Activated CD4-positive, alpha-beta T cell treated with anti-CD3 and anti-CD28 coated beads for 36 hours (primary cell): Measurements from ENCODE around the gene CDK14. TPM values are rescaled to one million over a fixed set of nuclear protein-coding genes. Genes with fewer than 3 reads are reported as not detected.

ENCODE experiments used
- ATAC-seq: fragments of 200-7000 bp; cut with Tn5 transposase; one replicate; pipeline ENCODE4 v1.10.0; 2021; ENCODE audit warnings: mild to moderate bottlenecking, moderate library complexity
- CTCF ChIA-PET: fragments of 350-600 bp; sonication (Branson Sonifier 250); formaldehyde crosslinking; loops from one replicate; lab custom pipeline; 2021; ENCODE audit warnings: antibody characterized with exemption; lab: Charles Lee
- POLR2A ChIA-PET: fragments of 350-600 bp; sonication (Branson Sonifier 250); formaldehyde crosslinking; loops from one replicate; lab custom pipeline; 2021; ENCODE audit warnings: antibody characterized with exemption, inconsistent platforms; lab: Charles Lee
- DNase-seq: peaks from one replicate; pipeline ENCODE4 v3.0.0-alpha.2; 2020
- H3K27ac Mint-ChIP-seq: one replicate; pipeline ENCODE4 v1.8.0; 2021; ENCODE audit warnings: mixed read lengths
- H3K27me3 Mint-ChIP-seq: one replicate; pipeline ENCODE4 v1.8.0; 2021; ENCODE audit warnings: mixed read lengths
- H3K36me3 Mint-ChIP-seq: one replicate; pipeline ENCODE4 v1.8.0; 2021; ENCODE audit warnings: low read depth, mixed read lengths
- H3K4me1 Mint-ChIP-seq: one replicate; pipeline ENCODE4 v1.8.0; 2021; ENCODE audit warnings: mixed read lengths
- H3K4me3 Mint-ChIP-seq: one replicate; pipeline ENCODE4 v1.8.0; 2021; ENCODE audit warnings: mild to moderate bottlenecking, moderate library complexity, mixed read lengths
- H3K9me3 Mint-ChIP-seq: one replicate; pipeline ENCODE4 v1.8.0; 2021; ENCODE audit warnings: low read depth, mixed read lengths
- intact Hi-C, 2 experiments: fragments of 100-400 bp; cut with DNase I in 1 of 2; cut with micrococcal nuclease in 1 of 2; formaldehyde crosslinking; loops; one replicate each; pipeline versions ENCODE4 v1.14.2 to v1.15.1; 2022 to 2024; cut with DNase I, micrococcal nuclease
- total RNA-seq, 2 experiments: library from RNA; stranded (reverse); gene quantifications; one replicate each; pipeline ENCODE4 v1.2.3, GENCODE V29; 2021

CDK14 gene
- total RNA-seq, 2 experiments from 2014 or later: 0.80 to 0.84 TPM

GRCh38 chr7:90892213-90892612, 296.1 kb downstream of the CDK14 start:
- ChIA-PET CTCF (no interaction called here), POLR2A (no interaction called here)
- ATAC-seq (no peak), DNase-seq (no peak)
- H3K4me3 Mint-ChIP-seq: no peak overlapping the region
- H3K36me3 Mint-ChIP-seq: no peaks in the 10 kb centered on the region
- no peak overlapping the region for H3K27ac Mint-ChIP-seq
- intact Hi-C loops: no loop called here
- H3K4me1 Mint-ChIP-seq: no peaks in the 10 kb centered on the region
- no peaks in the 10 kb centered on the region for H3K27me3 Mint-ChIP-seq
- no peaks in the 10 kb centered on the region for H3K9me3 Mint-ChIP-seq

GRCh38 chr7:90894122-90894521, 298.0 kb downstream of the CDK14 start:
- intact Hi-C loops: no loop called here
- no peaks in the 10 kb centered on the region for H3K36me3 Mint-ChIP-seq
- H3K27ac Mint-ChIP-seq: no peak overlapping the region
- no peak overlapping the region for H3K4me3 Mint-ChIP-seq
- ChIA-PET POLR2A (interaction anchor here (0.7 kb wide), 1 partner anchor 361 kb away, joined by 3 read pairs; no protein-coding TSS in a partner anchor), CTCF (no interaction called here)
- H3K4me1 Mint-ChIP-seq: peaks cover 2% of the 10 kb centered on the region
- ATAC-seq (no peak), DNase-seq (no peak)
- no peaks in the 10 kb centered on the region for H3K27me3 Mint-ChIP-seq
- H3K9me3 Mint-ChIP-seq: no peaks in the 10 kb centered on the region

GRCh38 chr7:90896458-90896857, 300.3 kb downstream of the CDK14 start:
- Mint-ChIP-seq H3K9me3 (no peaks in the 10 kb centered on the region), H3K27ac (no peak overlapping the region), H3K27me3 (no peaks in the 10 kb centered on the region), H3K4me3 (no peak overlapping the region), H3K36me3 (no peaks in the 10 kb centered on the region), H3K4me1 (peaks cover 2% of the 10 kb centered on the region)
- intact Hi-C loops: no loop called here
- DNase-seq (no peak), ATAC-seq (no peak)
- POLR2A ChIA-PET: no interaction called here
- CTCF ChIA-PET: no interaction called here

- H3K27me3 Mint-ChIP-seq: no peaks in the 10 kb centered on the region
- POLR2A ChIA-PET: no interaction called here
- DNase-seq: no peak
- H3K27ac Mint-ChIP-seq: no peak overlapping the region
- H3K4me3 Mint-ChIP-seq: no peak overlapping the region
- intact Hi-C loops: no loop called here
- peaks cover 3% of the 10 kb centered on the region for H3K9me3 Mint-ChIP-seq
- ATAC-seq: no peak
- H3K36me3 Mint-ChIP-seq: no peaks in the 10 kb centered on the region
- H3K4me1 Mint-ChIP-seq: peaks cover 2% of the 10 kb centered on the region
- CTCF ChIA-PET: no interaction called here
Measured at GRCh38 chr7:90897961-90898469, 301.9 kb downstream of the CDK14 start.

- CTCF ChIA-PET: no interaction called here
- intact Hi-C loops: no loop called here
- POLR2A ChIA-PET: no interaction called here
- Mint-ChIP-seq H3K27me3 (no peaks in the 10 kb centered on the region), H3K36me3 (no peaks in the 10 kb centered on the region), H3K9me3 (peaks cover 4% of the 10 kb centered on the region), H3K4me1 (peaks cover 2% of the 10 kb centered on the region), H3K4me3 (no peak overlapping the region), H3K27ac (no peak overlapping the region)
- ATAC-seq (no peak), DNase-seq (no peak)
Measured at GRCh38 chr7:90900628-90901356, 304.7 kb downstream of the CDK14 start.

DNA sequence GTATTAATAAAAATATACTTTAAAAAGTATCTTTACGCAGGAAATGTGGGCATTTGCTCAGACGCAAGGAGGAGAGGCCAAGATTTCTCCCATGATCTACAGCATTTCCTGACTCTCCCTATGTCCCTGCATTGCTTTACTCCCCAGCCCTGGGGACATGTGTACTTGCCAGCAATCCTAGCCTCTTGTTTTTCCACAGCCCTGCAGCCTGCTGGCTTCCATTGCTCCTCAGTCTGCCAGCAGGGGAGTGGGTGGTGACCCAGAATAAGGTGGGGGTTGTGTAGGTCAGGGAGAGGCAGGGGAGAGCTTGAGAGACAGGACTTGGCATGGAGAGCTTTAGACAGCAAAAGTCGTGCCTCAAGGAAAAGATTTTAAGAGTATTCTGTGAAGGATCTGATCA, 307.7 kb downstream of the CDK14 start:
- ChIA-PET CTCF (no interaction called here), POLR2A (no interaction called here)
- H3K27me3 Mint-ChIP-seq: no peaks in the 10 kb centered on the region
- no peak for DNase-seq
- H3K9me3 Mint-ChIP-seq: peaks cover 4% of the 10 kb centered on the region
- intact Hi-C loops: no loop called here
- no peak for ATAC-seq
- no peak overlapping the region for H3K4me3 Mint-ChIP-seq
- H3K4me1 Mint-ChIP-seq: no peaks in the 10 kb centered on the region
- no peaks in the 10 kb centered on the region for H3K36me3 Mint-ChIP-seq
- H3K27ac Mint-ChIP-seq: no peak overlapping the region

- Mint-ChIP-seq H3K27ac (no peak overlapping the region), H3K9me3 (no peaks in the 10 kb centered on the region), H3K4me1 (no peaks in the 10 kb centered on the region), H3K36me3 (no peaks in the 10 kb centered on the region), H3K4me3 (no peak overlapping the region), H3K27me3 (no peaks in the 10 kb centered on the region)
- ChIA-PET CTCF (no interaction called here), POLR2A (no interaction called here)
- intact Hi-C loops: no loop called here
- DNase-seq: no peak
- no peak for ATAC-seq
Measured at GRCh38 chr7:90910136-90910535, 314.0 kb downstream of the CDK14 start.

GRCh38 chr7:90916319-90916718, 320.2 kb downstream of the CDK14 start:
- ATAC-seq (no peak), DNase-seq (no peak)
- Mint-ChIP-seq H3K9me3 (no peaks in the 10 kb centered on the region), H3K4me3 (no peak overlapping the region), H3K27me3 (no peaks in the 10 kb centered on the region), H3K4me1 (no peaks in the 10 kb centered on the region), H3K27ac (no peak overlapping the region), H3K36me3 (no peaks in the 10 kb centered on the region)
- ChIA-PET CTCF (no interaction called here), POLR2A (no interaction called here)
- intact Hi-C loops: no loop called here

DNA sequence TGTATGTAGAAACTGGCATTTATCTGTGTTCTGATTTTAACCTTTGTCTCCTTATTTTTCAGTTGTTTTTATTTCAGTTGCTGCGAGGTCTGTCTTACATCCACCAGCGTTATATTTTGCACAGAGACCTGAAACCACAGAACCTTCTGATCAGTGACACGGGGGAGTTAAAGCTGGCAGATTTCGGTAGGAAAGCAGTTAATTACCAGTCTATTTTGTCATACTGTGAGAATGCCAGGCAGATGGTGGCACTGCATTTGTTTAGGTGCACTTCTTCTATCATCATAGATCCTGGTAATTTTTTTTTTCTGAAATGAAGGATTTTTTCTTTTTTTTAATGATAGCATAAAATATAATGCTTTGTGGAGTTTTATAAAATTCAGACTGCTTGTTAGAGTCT, 321.4 kb downstream of the CDK14 start:
- H3K4me3 Mint-ChIP-seq: no peak overlapping the region
- CTCF ChIA-PET: no interaction called here
- no peak for ATAC-seq
- POLR2A ChIA-PET: no interaction called here
- no peaks in the 10 kb centered on the region for H3K4me1 Mint-ChIP-seq
- H3K36me3 Mint-ChIP-seq: no peaks in the 10 kb centered on the region
- DNase-seq: no peak
- intact Hi-C loops: no loop called here
- no peak overlapping the region for H3K27ac Mint-ChIP-seq
- H3K27me3 Mint-ChIP-seq: no peaks in the 10 kb centered on the region
- no peaks in the 10 kb centered on the region for H3K9me3 Mint-ChIP-seq

DNA sequence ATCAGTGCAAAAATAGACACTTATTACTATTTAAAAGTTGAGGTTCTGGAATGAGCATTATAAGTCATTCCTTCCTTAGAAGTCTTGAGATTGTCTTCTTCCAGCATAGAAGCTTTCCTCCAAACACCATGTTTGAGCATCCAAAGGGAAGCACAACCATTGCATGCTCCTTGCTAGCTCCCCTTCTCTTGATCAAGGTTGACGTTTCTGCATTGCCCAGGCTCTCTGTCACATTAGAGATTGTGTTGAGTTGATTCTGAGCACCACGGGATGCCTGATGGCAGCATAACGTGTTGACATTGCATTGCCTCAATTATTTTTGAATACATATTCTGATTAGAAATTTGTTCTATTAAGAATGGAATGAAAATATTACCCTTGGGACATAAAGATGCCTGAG, 322.2 kb downstream of the CDK14 start:
- ATAC-seq (no peak), DNase-seq (no peak)
- H3K27ac Mint-ChIP-seq: no peak overlapping the region
- ChIA-PET POLR2A (no interaction called here), CTCF (no interaction called here)
- no peaks in the 10 kb centered on the region for H3K4me1 Mint-ChIP-seq
- no peaks in the 10 kb centered on the region for H3K36me3 Mint-ChIP-seq
- H3K27me3 Mint-ChIP-seq: no peaks in the 10 kb centered on the region
- no peaks in the 10 kb centered on the region for H3K9me3 Mint-ChIP-seq
- intact Hi-C loops: no loop called here
- no peak overlapping the region for H3K4me3 Mint-ChIP-seq

- no peak overlapping the region for H3K27ac Mint-ChIP-seq
- no peaks in the 10 kb centered on the region for H3K36me3 Mint-ChIP-seq
- no peaks in the 10 kb centered on the region for H3K27me3 Mint-ChIP-seq
- ATAC-seq: no peak
- ChIA-PET CTCF (no interaction called here), POLR2A (no interaction called here)
- H3K4me3 Mint-ChIP-seq: no peak overlapping the region
- no peaks in the 10 kb centered on the region for H3K9me3 Mint-ChIP-seq
- intact Hi-C loops: no loop called here
- no peaks in the 10 kb centered on the region for H3K4me1 Mint-ChIP-seq
- DNase-seq: no peak
Measured at GRCh38 chr7:90919816-90920215, 323.7 kb downstream of the CDK14 start.

DNA sequence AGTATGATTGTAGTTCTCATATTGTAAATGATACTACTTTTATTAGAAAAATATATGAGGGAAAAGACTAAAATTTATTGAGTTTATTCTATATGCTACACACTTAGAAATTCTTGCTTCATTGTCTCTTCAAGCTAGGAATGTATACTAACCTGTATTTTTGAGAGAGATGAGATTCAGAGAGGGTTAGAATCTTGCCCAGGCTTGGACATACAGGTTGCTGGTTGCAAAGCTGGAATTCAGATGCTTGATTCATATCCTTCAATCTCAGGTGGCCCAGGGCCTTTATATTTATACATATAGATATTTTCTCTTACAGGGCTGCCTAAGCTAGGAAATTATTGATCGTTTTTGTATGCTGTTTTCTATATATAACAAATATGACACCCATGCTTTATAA, 324.2 kb downstream of the CDK14 start:
- POLR2A ChIA-PET: no interaction called here
- no peaks in the 10 kb centered on the region for H3K4me1 Mint-ChIP-seq
- H3K27me3 Mint-ChIP-seq: no peaks in the 10 kb centered on the region
- H3K36me3 Mint-ChIP-seq: no peaks in the 10 kb centered on the region
- no peak overlapping the region for H3K4me3 Mint-ChIP-seq
- intact Hi-C loops: no loop called here
- ATAC-seq (no peak), DNase-seq (no peak)
- no peak overlapping the region for H3K27ac Mint-ChIP-seq
- CTCF ChIA-PET: no interaction called here
- H3K9me3 Mint-ChIP-seq: no peaks in the 10 kb centered on the region
